Skeletal muscle tissue (tissue), 4 donors: ENCODE results near the gene EPHB1. TPM values are rescaled to one million over a fixed set of nuclear protein-coding genes. Genes with fewer than 3 reads are reported as not detected.
"Not testable (repeated sequence)": the region's sequence is repeated elsewhere in the genome, so short reads cannot be mapped to it uniquely, and the experiment has no call there.

Experiments used
- H3K27ac ChIP-seq: one replicate; pipeline ENCODE4 v1.7.0; 2013; ENCODE audit warnings: mild to moderate bottlenecking, low read depth, low read length, inconsistent platforms
- H3K27me3 ChIP-seq, 3 donors: one replicate each; pipeline ENCODE4 v1.7.0; 2013; ENCODE audit warnings: low read length in 3 of 3; ENCODE audit not compliant: control insufficient read depth in 3 of 3, insufficient read depth in 3 of 3
- H3K36me3 ChIP-seq, 3 donors: one replicate each; pipeline ENCODE4 v1.7.0; 2013; ENCODE audit warnings: low read length in 3 of 3; ENCODE audit not compliant: control insufficient read depth in 3 of 3, insufficient read depth in 3 of 3
- H3K4me1 ChIP-seq, 3 donors: one replicate each; pipeline ENCODE4 v1.7.0; 2013; ENCODE audit warnings: low read length in 3 of 3, mild to moderate bottlenecking in 3 of 3; ENCODE audit not compliant: control insufficient read depth in 3 of 3, insufficient read depth in 3 of 3
- H3K4me3 ChIP-seq, 3 donors: one replicate each; pipeline ENCODE4 v1.7.0; 2013; ENCODE audit warnings: low read length in 3 of 3
- H3K9ac ChIP-seq, 3 donors: one replicate each; pipeline ENCODE4 v1.7.0; 2013; ENCODE audit warnings: low read length in 3 of 3, mild to moderate bottlenecking in 3 of 3, moderate library complexity in 2 of 3, low read depth in 1 of 3
- H3K9me3 ChIP-seq, 3 donors: one replicate each; pipeline ENCODE4 v1.7.0; 2013; ENCODE audit warnings: low read length in 3 of 3; ENCODE audit not compliant: control insufficient read depth in 3 of 3
- total RNA-seq: library from RNA; depleted of rRNA; stranded (reverse); fragments of >200 nt; gene quantifications from one replicate; pipeline ENCODE4 v1.2.3, GENCODE V29; 2014
- donor health status: Osteomylitis.

Gene EPHB1
- total RNA-seq, 1 donor from 2014 or later = 5.7 TPM

- no peak overlapping the region for H3K27ac ChIP-seq
- no peaks in the 10 kb centered on the region for H3K36me3 ChIP-seq
- H3K9ac ChIP-seq = no peak overlapping the region
- H3K27me3 ChIP-seq = no peaks in the 10 kb centered on the region
- H3K9me3 ChIP-seq = no peaks in the 10 kb centered on the region
- H3K4me3 ChIP-seq = no peak overlapping the region
- no peaks in the 10 kb centered on the region for H3K4me1 ChIP-seq
Observed at GRCh38 chr3:134970895-134971294, 175.8 kb downstream of the EPHB1 start.

- Histone ChIP-seq H3K9ac (no peak overlapping the region), H3K36me3 (no peaks in the 10 kb centered on the region), H3K9me3 (no peaks in the 10 kb centered on the region), H3K27ac (no peak overlapping the region), H3K27me3 (no peaks in the 10 kb centered on the region), H3K4me3 (no peak overlapping the region), H3K4me1 (no peaks in the 10 kb centered on the region)
Observed at GRCh38 chr3:134971306-134971705, 176.2 kb downstream of the EPHB1 start.

- not testable (repeated sequence) for H3K9me3 ChIP-seq
Observed at GRCh38 chr3:134971907-134972306, 176.8 kb downstream of the EPHB1 start.

GRCh38 chr3:134972836-134973455 lies 177.9 kb downstream of the EPHB1 start:
- H3K27ac ChIP-seq = no peak overlapping the region
- no peaks in the 10 kb centered on the region for H3K9me3 ChIP-seq
- H3K4me1 ChIP-seq = peaks cover 0 to 1% (median under 1%) of the 10 kb centered on the region in 3 donors
- H3K4me3 ChIP-seq = no peak overlapping the region
- no peak overlapping the region for H3K9ac ChIP-seq
- no peaks in the 10 kb centered on the region for H3K36me3 ChIP-seq
- no peaks in the 10 kb centered on the region for H3K27me3 ChIP-seq

More at GRCh38 chr3:134971907-134972306, 176.8 kb downstream of the EPHB1 start:
- not testable (repeated sequence) for H3K36me3 ChIP-seq, H3K4me3 ChIP-seq, H3K4me1 ChIP-seq, H3K27ac ChIP-seq, H3K27me3 ChIP-seq, H3K9ac ChIP-seq

- H3K4me3 ChIP-seq = no peak overlapping the region
- H3K4me1 ChIP-seq = peaks cover 3 to 10% (median 8%) of the 10 kb centered on the region in 3 donors
- H3K36me3 ChIP-seq = no peaks in the 10 kb centered on the region
- no peak overlapping the region for H3K9ac ChIP-seq
- no peaks in the 10 kb centered on the region for H3K9me3 ChIP-seq
- H3K27ac ChIP-seq = no peak overlapping the region
- no peaks in the 10 kb centered on the region for H3K27me3 ChIP-seq
Observed at GRCh38 chr3:134974624-134975023, 179.6 kb downstream of the EPHB1 start.

GRCh38 chr3:134976948-134977347 lies 181.9 kb downstream of the EPHB1 start:
- H3K36me3 ChIP-seq = no peaks in the 10 kb centered on the region
- no peaks in the 10 kb centered on the region for H3K27me3 ChIP-seq
- H3K4me3 ChIP-seq = no peak overlapping the region
- H3K27ac ChIP-seq = no peak overlapping the region
- H3K9ac ChIP-seq = no peak overlapping the region
- peaks cover 3 to 10% (median 8%) of the 10 kb centered on the region in 3 donors for H3K4me1 ChIP-seq
- no peaks in the 10 kb centered on the region for H3K9me3 ChIP-seq

- H3K9ac ChIP-seq = no peak overlapping the region
- no peak overlapping the region for H3K27ac ChIP-seq
- no peak overlapping the region for H3K4me3 ChIP-seq
- no peaks in the 10 kb centered on the region for H3K27me3 ChIP-seq
- no peaks in the 10 kb centered on the region for H3K9me3 ChIP-seq
- no peaks in the 10 kb centered on the region for H3K36me3 ChIP-seq
- H3K4me1 ChIP-seq = peaks cover 3 to 10% (median 8%) of the 10 kb centered on the region in 3 donors
Observed at GRCh38 chr3:134978658-134979057, 183.6 kb downstream of the EPHB1 start.

GRCh38 chr3:134985864-134986715 lies 191.0 kb downstream of the EPHB1 start:
- Histone ChIP-seq H3K27me3 (no peaks in the 10 kb centered on the region), H3K9me3 (no peaks in the 10 kb centered on the region), H3K9ac (peak overlapping the region in 1 of 3 donors; percentile 2), H3K27ac (no peak overlapping the region), H3K4me3 (no peak overlapping the region), H3K36me3 (no peaks in the 10 kb centered on the region), H3K4me1 (peaks cover 0 to 4% (median 4%) of the 10 kb centered on the region in 3 donors)

- Histone ChIP-seq H3K4me3 (no peak overlapping the region), H3K9me3 (no peaks in the 10 kb centered on the region), H3K4me1 (peaks cover 0 to 4% (median 4%) of the 10 kb centered on the region in 3 donors), H3K9ac (no peak overlapping the region), H3K27me3 (no peaks in the 10 kb centered on the region), H3K27ac (no peak overlapping the region), H3K36me3 (no peaks in the 10 kb centered on the region)
Observed at GRCh38 chr3:134988666-134989065, 193.6 kb downstream of the EPHB1 start.

- Histone ChIP-seq H3K4me1 (peaks cover 0 to 4% (median 0%) of the 10 kb centered on the region in 3 donors), H3K27me3 (no peaks in the 10 kb centered on the region), H3K36me3 (no peaks in the 10 kb centered on the region), H3K9me3 (no peaks in the 10 kb centered on the region), H3K9ac (no peak overlapping the region), H3K27ac (no peak overlapping the region), H3K4me3 (no peak overlapping the region)
Observed at GRCh38 chr3:134991003-134991402, 195.9 kb downstream of the EPHB1 start.
